Body of pancreas (tissue), 4 donors: ENCODE results near the gene RNPS1.

Source experiments
- CTCF ChIP-seq, 7 experiments: fragments of 450-650 bp in 4 of 7; fragments of 200-600 bp in 3 of 7; sonication (generic) in 3 of 7; IDR thresholded peaks; one replicate each; pipeline ENCODE4 v1.5.1; 2016 to 2019; ENCODE audit warnings: antibody characterized with exemption in 7 of 7
- POLR2A ChIP-seq, 3 donors: fragments of 450-650 bp; IDR thresholded peaks; one replicate each; pipeline ENCODE4 v1.6.1; 2016; ENCODE audit warnings: antibody characterized with exemption in 3 of 3, mild to moderate bottlenecking in 2 of 3

GRCh38 chr16:2228161-2228824, 39.6 kb downstream of the RNPS1 start:
- TF ChIP-seq CTCF (IDR thresholded peaks at IDR 0.05), result no peak
- TF ChIP-seq POLR2A (IDR thresholded peaks at IDR 0.05), result no peak
